Esophagus (tissue), 2 donors: ENCODE data around the gene MIGA2. TPM values are rescaled to one million over a fixed set of nuclear protein-coding genes. Genes with fewer than 3 reads are reported as not detected.

Source experiments
- H3K27ac ChIP-seq, 2 donors: one replicate each; pipeline ENCODE4 v1.5.1; 2013; ENCODE audit warnings: low read depth in 2 of 2, mild to moderate bottlenecking in 2 of 2, inconsistent platforms in 1 of 2, low read length in 1 of 2, moderate library complexity in 1 of 2
- H3K27me3 ChIP-seq, 2 donors: one replicate each; pipeline ENCODE4 v1.6.1; 2013; ENCODE audit warnings: low read length in 2 of 2, control low read depth in 1 of 2, mild to moderate bottlenecking in 1 of 2; ENCODE audit not compliant: insufficient read depth in 2 of 2, control insufficient read depth in 1 of 2
- H3K36me3 ChIP-seq, 2 donors: one replicate each; pipeline ENCODE4 v1.6.1; 2013; ENCODE audit warnings: low read length in 1 of 2; ENCODE audit not compliant: control insufficient read depth in 2 of 2, insufficient read depth in 2 of 2
- H3K4me1 ChIP-seq, 2 donors: one replicate each; pipeline ENCODE4 v1.6.1; 2013; ENCODE audit warnings: low read length in 1 of 2; ENCODE audit not compliant: control insufficient read depth in 2 of 2, insufficient read depth in 2 of 2
- H3K4me3 ChIP-seq, 2 donors: one replicate each; pipeline ENCODE4 v1.5.1; 2013; ENCODE audit warnings: low read length in 2 of 2, mild to moderate bottlenecking in 2 of 2, low read depth in 1 of 2, moderate library complexity in 1 of 2
- H3K9me3 ChIP-seq, 2 donors: one replicate each; pipeline ENCODE4 v1.6.1; 2013; ENCODE audit warnings: mild to moderate bottlenecking in 2 of 2, low read depth in 1 of 2, low read length in 1 of 2, moderate library complexity in 1 of 2; ENCODE audit not compliant: control insufficient read depth in 2 of 2, insufficient read depth in 1 of 2
- WGBS, 2 donors: extraction: QIAGEN DNeasy Blood & Tissue Kit; methylation state at CpG; one replicate each; pipeline ENCODE4 v1.1.7; 2013; 5-methylcytosine and 5-hydroxymethylcytosine counted together
- polyA plus RNA-seq, 2 donors: library from polyadenylated mRNA; stranded (reverse); fragments of 200-250 nt; gene quantifications; one replicate each; pipeline ENCODE4 v1.2.3, GENCODE V29; 2013
- donor health status: healthy with polysubstance abuse.
- donor health status: Bipolar disorder and iron deficiency.

The MIGA2 gene
- polyA plus RNA-seq, 2 donors, result 25.5 to 36.2 TPM

GRCh38 chr9:129076640-129077037 is 40.2 kb downstream of the MIGA2 start:
- WGBS, 2 donors, result 94 to 95% methylated on average over 11 of the region's 11 CpGs
- H3K27ac ChIP-seq, result peak overlapping the region; percentile 44 to 52
- no peaks in the 10 kb centered on the region for H3K9me3 ChIP-seq
- H3K4me3 ChIP-seq, result no peak overlapping the region
- no peaks in the 10 kb centered on the region for H3K27me3 ChIP-seq
- H3K36me3 ChIP-seq, result peaks cover 0 to 5% of the 10 kb centered on the region in 2 donors
- H3K4me1 ChIP-seq, result peaks cover 1 to 9% of the 10 kb centered on the region in 2 donors

DNA sequence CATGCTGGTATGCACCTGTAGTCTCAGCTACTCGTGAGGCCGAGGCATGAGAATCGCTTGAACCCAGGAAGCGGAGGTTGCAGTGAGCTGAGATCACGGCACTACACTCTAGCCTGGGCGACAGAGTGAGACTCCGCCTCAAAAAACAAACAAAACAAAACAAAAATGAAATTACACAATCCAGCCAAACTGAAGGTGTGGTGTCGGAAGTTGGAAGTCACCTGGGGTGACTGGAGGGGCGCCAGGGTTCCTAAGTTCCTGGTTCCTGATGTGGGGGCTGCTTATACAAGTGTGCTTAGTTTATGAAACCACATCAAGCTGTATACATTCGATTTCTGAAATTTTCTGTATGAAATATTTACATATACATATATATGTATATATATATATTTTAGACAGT is 40.8 kb downstream of the MIGA2 start:
- WGBS, 2 donors, result 55 to 66% methylated on average over 10 of the region's 10 CpGs
- H3K27me3 ChIP-seq, result no peaks in the 10 kb centered on the region
- H3K9me3 ChIP-seq, result no peaks in the 10 kb centered on the region
- no peak overlapping the region for H3K4me3 ChIP-seq
- peaks cover 0 to 1% of the 10 kb centered on the region in 2 donors for H3K36me3 ChIP-seq
- H3K4me1 ChIP-seq, result peaks cover 6 to 13% of the 10 kb centered on the region in 2 donors
- H3K27ac ChIP-seq, result peak overlapping the region; percentile 44 to 52

- Histone ChIP-seq H3K4me1 (peaks cover 6 to 22% of the 10 kb centered on the region in 2 donors), H3K36me3 (no peaks in the 10 kb centered on the region), H3K27me3 (no peaks in the 10 kb centered on the region), H3K9me3 (no peaks in the 10 kb centered on the region), H3K4me3 (no peak overlapping the region), H3K27ac (no peak overlapping the region)
- 84% methylated on average over 18 of the region's 18 CpGs for WGBS, 2 donors
Observed at GRCh38 chr9:129078691-129079503, 42.5 kb downstream of the MIGA2 start.

DNA sequence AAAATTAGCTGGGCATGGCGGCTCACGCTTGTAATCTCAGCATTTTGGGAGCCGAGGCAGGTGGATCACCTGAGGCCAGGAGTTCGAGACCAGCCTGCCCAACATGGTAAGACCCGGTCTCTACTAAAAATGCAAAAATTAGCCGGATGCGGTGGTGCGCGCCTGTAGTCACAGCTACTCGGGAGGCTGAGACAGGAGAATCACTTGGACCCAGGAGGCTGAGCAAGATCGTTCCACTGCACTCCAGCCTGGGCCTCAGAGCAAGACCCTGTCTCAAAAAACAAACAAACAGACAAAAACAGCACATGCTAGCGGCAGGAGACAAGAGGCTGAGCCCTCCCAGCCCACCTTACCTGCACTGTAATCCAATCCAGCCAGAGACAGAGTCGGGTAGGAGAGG is 43.4 kb downstream of the MIGA2 start:
- peaks cover 0 to 2% of the 10 kb centered on the region in 2 donors for H3K36me3 ChIP-seq
- no peaks in the 10 kb centered on the region for H3K27me3 ChIP-seq
- peak overlapping the region; percentile 18 to 70 for H3K4me3 ChIP-seq
- no peaks in the 10 kb centered on the region for H3K9me3 ChIP-seq
- H3K4me1 ChIP-seq, result peaks cover 6 to 22% of the 10 kb centered on the region in 2 donors
- WGBS, 2 donors, result 85 to 88% methylated on average over 13 of the region's 13 CpGs
- H3K27ac ChIP-seq, result peak overlapping the region in 1 of 2 donors; percentile 57

- Histone ChIP-seq H3K36me3 (peaks cover 0 to 6% of the 10 kb centered on the region in 2 donors), H3K27ac (peak overlapping the region; percentile 72 to 84), H3K27me3 (no peaks in the 10 kb centered on the region), H3K4me1 (peaks cover 6 to 25% of the 10 kb centered on the region in 2 donors), H3K9me3 (no peaks in the 10 kb centered on the region), H3K4me3 (peak overlapping the region; percentile 70 to 77)
- 7 to 13% methylated on average over 12 of the region's 12 CpGs for WGBS, 2 donors
Observed at GRCh38 chr9:129080298-129080600, 43.8 kb downstream of the MIGA2 start.

DNA sequence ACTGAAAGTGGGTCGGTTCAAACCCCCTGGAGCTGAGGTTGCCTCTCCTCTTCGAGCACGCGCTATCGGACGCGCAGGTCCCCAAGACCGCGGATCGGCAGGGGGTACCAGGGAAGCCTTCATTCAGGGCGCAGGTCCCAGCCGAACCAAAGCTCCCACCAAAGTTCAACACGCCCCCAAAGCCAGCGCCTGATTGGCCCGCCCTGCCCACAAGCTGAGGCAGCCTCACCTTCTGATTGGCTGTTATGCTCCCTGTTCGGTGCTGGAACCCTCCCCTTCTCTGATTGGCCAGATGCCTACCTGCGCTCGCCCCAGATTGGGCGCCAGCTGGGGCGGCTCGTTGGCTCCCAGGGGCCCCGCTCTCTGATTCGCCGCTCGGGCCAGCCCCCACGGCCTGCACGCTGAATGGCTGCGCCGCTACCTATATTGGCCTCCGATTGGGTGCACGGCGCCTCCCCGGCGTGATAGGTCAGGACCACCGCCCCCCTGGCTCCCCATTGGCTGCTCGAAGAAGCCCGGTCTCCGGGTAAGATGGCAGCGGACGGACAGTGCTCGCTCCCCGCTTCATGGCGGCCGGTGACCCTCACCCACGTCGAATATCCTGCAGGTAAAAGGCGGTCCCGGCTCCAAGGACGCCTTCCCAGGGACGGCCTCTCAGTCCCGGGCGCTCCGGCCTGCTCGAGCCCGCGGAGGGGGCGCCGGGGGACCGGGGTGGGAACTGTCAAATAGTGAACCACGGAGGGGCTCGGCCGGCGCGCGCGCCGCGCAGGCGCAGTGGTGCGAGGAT is 44.4 kb downstream of the MIGA2 start, which contains the start of gene DOLPP1:
TSS of gene DOLPP1 (plus strand) at position 511 of the 787 bp plus-strand sequence. CDS start at position 532, 21 bp downstream.
- Histone ChIP-seq H3K27ac (peak within 1 kb of the TSS; percentile 79 to 89), H3K9me3 (no peaks in the 10 kb centered on the region), H3K4me3 (peak within 1 kb of the TSS; percentile 70 to 77), H3K4me1 (peaks cover 6 to 26% of the 10 kb centered on the region in 2 donors), H3K36me3 (peaks cover 0 to 12% of the 10 kb centered on the region in 2 donors), H3K27me3 (no peaks in the 10 kb centered on the region)
- 0% methylated on average over 69 to 70 of the region's 70 CpGs for WGBS, 2 donors

GRCh38 chr9:129081388-129081904 is 45.0 kb downstream of the MIGA2 start:
- Histone ChIP-seq H3K4me1 (peaks cover 6 to 26% of the 10 kb centered on the region in 2 donors), H3K9me3 (no peaks in the 10 kb centered on the region), H3K27ac (peak overlapping the region; percentile 79 to 89), H3K27me3 (no peaks in the 10 kb centered on the region), H3K36me3 (peaks cover under 1 to 18% of the 10 kb centered on the region in 2 donors), H3K4me3 (peak overlapping the region; percentile 64 to 77)
- 1 to 2% methylated on average over 29 to 30 of the region's 30 CpGs for WGBS, 2 donors

- Histone ChIP-seq H3K27me3 (no peaks in the 10 kb centered on the region), H3K4me3 (no peak overlapping the region), H3K9me3 (no peaks in the 10 kb centered on the region), H3K36me3 (peaks cover 10 to 26% of the 10 kb centered on the region in 2 donors), H3K4me1 (peaks cover 6 to 26% of the 10 kb centered on the region in 2 donors), H3K27ac (peak overlapping the region in 1 of 2 donors; percentile 3)
- 77 to 85% methylated on average over 7 of the region's 7 CpGs for WGBS, 2 donors
Observed at GRCh38 chr9:129084087-129084486, 47.7 kb downstream of the MIGA2 start.

DNA sequence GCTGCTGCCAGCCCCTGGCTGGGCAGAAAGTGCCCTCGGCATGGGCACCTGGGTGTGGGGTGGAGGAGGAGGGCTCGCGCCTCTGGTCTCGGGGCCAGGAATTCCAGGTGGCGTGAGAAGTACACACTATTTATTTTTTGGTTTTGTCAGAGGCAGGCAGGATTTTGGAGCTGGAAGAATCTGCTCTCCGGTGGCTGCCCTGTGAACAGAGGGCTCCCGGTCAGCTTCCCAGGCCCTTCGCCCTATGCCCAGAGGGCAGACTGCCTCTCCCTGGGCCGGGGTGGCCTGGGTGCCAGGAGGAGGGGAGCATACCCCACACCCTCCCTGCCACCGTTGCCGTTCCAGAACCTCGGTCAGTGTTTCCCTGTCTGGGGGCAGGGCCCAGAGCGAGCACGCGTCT is 52.8 kb downstream of the MIGA2 start:
- H3K27me3 ChIP-seq, result no peaks in the 10 kb centered on the region
- 88 to 97% methylated on average over 10 to 15 of the region's 15 CpGs for WGBS, 2 donors
- H3K4me3 ChIP-seq, result no peak overlapping the region
- peaks cover 12 to 35% of the 10 kb centered on the region in 2 donors for H3K36me3 ChIP-seq
- H3K27ac ChIP-seq, result no peak overlapping the region
- H3K4me1 ChIP-seq, result peaks cover 0 to 6% of the 10 kb centered on the region in 2 donors
- H3K9me3 ChIP-seq, result no peaks in the 10 kb centered on the region
